GM18858 (cell line): ENCODE results near the gene NUMB.
A peak's percentile ranks its signal among the peaks of the same experiment; 100 is the strongest.

Experiments
- ATAC-seq: cut with Tn5 transposase; IDR thresholded peaks from one replicate; pipeline ENCODE4 v1.9.1; 2021; ENCODE audit not compliant: unreplicated experiment

Gene NUMB

DNA sequence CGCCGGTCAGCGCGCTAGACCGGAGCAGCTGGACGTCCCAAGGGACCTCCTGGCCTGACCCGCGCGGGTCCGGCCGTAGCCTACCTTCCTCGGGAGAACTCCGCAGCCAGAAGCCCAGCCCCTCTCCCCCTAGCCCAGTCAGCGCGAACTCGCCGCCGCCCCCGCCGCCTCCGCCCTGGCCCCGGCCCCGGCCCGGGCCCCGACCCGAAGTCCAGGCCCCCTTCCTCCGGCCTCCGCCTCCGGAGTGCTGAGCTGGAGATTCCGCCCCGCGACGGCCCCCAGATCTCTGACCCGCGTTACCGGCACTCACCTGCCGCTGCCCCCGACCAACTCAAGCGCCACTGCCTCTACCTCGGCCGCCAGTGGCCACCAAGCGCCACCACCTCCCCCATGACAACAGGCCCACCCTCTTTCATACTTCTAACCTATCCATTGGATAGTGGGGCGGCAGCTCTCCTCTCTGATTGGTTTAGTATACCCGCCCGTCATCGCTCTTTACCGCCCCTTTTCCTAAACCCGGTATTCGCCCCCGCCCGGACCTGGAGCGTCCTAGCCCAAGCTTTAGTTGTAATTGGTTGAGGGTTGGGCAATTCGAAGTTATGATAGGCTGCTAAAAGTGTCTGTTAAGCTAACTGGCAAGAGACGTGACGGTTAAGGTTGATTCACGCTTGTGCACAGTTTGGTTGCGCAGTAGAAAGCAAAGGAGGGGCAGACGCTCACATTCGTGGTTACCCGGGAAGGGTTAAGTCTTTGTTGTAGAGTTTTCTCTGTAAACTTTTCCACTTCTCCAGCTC, at the start of gene NUMB:
NUMB (minus strand) TSS at position 364 of the 794 bp plus-strand sequence. CDS start 102,795 bp downstream, outside the sequence.
- ATAC-seq = peak; percentile 82

DNA sequence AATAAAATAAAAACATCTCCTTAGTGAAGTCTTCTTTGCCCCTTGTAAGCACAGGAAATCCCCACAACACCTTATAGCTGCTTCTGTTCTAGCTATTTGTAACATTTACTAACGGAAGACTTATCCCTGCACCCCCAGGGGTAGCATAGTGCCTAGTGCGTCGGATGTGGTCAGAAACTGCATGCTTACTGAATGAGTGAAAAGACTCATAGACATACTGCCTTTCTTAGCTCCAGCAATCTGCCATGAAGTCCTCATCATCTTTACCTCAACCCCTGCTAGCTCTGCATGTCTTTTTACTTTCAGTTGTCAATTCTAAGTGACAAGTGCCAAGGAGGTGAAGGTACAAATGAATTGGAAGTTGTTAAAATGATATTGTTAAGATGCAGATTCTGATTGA, 45.3 kb upstream of the NUMB start:
- no peak for ATAC-seq

- ATAC-seq = no peak
Measured at GRCh38 chr14:73502017-73502619, 43.8 kb upstream of the NUMB start.

DNA sequence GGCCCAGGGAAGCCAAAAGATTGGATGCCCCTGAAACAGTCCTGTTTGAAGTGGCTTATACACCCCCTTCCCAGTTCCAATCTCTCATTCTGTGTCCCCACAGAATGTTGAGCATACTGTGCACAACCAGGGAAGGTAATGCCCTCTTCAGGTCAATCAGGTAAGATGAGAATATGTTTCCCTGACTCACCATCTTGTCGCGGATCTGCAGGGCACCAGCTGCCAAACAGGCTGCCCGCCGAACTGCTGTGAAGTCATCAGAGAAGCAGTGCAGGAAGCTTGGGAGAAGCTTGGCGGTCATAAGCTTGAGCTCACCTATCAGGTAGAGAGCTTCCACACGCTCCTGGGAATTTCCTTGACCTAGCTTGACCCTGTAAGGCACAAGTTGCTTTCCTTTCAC, 42.0 kb upstream of the NUMB start:
- no peak for ATAC-seq

- no peak for ATAC-seq
Measured at GRCh38 chr14:73494593-73494992, 36.2 kb upstream of the NUMB start.

DNA sequence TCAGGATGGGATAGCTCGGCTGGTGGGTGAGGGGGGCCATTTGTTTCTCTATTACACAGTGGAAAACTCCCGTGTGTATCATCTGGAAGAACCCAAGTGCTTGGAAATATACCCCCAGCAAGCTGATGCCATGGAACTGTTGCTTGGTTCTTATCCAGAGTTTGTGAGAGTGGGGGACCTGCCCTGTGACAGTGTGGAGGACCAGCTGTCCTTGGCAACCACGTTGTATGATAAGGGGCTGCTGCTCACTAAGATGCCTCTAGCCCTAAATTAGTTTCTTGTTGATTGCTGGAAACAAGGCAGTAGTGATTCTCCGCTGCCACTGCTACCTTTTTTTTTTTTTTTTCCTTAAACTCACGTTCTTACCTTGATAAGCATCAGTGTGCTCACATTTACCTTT, 34.3 kb upstream of the NUMB start:
- no peak for ATAC-seq

GRCh38 chr14:73492043-73492552, 33.8 kb upstream of the NUMB start:
- ATAC-seq = no peak

GRCh38 chr14:73491256-73492042, 33.1 kb upstream of the NUMB start:
- ATAC-seq = peak; percentile 36

DNA sequence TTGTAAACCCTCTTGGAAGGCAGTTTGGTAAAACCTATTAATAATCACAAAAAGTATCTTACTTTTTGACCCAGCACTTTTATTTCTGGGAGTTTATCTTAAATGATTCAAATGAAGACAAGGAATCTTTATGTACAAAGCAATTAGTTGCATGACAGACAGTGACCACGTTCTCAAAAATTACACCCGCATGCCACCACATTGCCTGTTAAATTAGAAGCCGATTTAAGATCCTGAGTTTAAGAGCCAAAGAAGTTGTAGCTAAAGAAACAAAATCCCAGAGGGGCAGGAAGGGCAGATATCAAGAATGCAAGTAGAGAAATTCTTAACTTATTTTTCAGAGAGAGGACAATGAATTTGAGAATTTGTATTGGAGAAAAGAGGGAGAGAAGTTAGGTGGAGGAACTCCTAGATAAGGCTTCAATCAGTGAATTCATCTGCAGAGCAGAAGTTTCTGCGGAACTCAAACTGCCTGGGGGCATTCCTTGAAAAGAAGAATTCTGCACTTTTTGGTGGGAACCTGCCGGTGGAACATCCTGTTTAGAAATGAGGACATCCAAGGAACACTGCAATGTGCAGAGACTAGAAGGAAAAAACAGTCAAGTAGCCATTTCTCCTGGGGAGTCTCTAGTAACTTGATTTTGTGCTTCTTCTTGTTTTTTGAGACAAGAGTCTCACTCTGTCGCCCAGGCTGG, 31.3 kb upstream of the NUMB start:
- ATAC-seq = no peak

DNA sequence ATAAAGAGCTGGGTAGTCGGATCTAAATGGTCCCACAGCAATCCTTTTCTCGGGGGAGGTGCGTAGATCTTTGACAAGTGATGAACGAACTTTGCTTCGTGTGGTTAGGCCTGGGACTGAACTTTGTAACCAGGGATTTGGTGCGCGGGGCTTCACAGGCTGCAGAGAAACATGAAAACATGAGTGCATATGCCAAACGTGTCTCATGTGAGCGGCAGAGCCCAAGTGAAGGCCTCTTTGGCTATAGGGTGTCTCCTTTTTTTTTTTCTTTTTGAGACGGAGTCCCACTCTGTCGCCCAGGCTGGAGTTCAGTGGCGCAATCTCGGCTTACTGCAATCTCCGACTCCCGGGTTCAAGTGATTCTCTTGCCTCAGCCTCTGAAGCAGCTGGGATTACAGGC, 20.3 kb upstream of the NUMB start:
- no peak for ATAC-seq

GRCh38 chr14:73477618-73478266, 19.4 kb upstream of the NUMB start:
- no peak for ATAC-seq

GRCh38 chr14:73476451-73476931, 18.1 kb upstream of the NUMB start:
- ATAC-seq = no peak

DNA sequence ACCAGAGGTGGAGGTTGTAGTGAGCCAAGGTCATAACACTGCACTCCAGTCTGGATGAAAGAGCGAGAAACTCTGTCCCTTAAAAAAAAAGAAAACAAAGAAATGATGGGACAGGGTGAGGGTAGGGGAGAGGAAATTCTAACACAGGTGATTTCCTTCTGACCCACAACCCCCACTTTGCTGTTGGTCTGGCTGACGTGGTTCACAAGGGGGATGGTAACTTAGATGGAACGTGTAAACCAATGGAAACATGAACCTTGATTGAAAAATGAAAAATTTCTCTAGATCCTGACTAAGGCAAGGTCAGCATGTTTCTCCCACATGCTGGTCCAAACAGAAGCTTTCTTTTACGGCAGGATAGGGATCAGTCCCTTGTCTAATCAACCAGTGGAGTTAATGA, 16.6 kb upstream of the NUMB start:
- ATAC-seq = no peak

DNA sequence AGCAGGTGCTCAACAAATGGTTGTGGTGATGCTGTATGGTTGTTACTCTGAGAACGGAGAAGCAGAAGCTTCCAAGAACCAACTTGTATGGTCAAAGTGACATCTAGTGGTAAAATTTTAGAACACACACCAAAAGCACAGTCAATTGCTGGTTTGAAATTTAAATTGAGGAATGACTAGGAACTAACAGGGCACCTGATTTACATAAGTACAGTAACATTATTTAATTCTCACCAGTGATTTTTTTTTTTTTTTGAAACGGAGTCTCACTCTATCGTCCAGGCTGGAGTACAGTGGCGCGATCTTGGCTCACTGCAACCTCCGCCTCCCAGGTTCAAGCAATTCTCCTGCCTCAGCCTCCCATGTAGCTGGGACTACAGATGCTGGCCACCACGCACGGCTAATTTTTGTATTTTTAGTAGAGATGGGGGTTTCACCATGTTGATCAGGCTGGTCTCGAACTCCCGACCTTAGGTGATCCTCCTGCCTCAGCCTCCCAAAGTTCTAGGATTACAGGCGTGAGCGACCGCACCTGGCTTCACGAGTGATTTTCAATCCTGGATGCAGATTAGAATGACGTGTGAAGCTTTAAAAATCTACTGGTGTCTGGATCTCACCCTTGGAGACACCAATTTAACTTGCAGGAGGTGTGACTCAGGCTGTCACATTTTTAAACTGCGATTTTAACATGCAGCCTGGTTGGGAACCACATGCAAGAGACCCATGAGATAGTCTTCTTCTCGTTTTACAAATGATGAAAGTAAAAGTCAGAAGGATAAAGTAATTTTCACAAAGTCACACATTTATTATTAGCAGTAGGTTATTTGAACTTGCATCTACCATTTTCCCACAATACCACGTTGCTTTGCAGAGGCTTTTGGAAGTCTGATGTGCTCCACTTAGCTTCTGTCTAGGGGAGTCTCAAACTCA, 14.1 kb upstream of the NUMB start:
- ATAC-seq = no peak

GRCh38 chr14:73471582-73472184, 13.3 kb upstream of the NUMB start:
- no peak for ATAC-seq

GRCh38 chr14:73468828-73469375, 10.6 kb upstream of the NUMB start:
- ATAC-seq = no peak

DNA sequence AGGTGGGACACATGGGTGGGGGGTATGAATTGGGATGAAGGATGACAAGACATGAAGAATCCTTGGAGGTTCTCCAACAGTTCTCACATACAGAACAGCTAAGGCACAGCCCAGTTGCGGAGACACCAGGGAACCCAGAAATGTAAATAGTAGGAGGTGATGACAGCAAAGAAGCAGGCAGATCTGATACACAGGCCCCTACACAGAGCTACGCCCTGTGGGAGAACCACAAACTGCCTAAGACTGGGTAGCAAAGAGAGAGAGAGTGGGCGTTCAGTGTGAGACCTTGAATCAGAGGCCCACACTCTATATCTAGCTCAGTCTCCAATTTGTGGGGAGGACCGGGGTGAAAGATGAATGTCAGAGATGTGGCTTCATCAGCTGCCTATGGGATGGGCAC, 9.5 kb upstream of the NUMB start:
- ATAC-seq = no peak

GRCh38 chr14:73467377-73467776, 9.0 kb upstream of the NUMB start:
- no peak for ATAC-seq

DNA sequence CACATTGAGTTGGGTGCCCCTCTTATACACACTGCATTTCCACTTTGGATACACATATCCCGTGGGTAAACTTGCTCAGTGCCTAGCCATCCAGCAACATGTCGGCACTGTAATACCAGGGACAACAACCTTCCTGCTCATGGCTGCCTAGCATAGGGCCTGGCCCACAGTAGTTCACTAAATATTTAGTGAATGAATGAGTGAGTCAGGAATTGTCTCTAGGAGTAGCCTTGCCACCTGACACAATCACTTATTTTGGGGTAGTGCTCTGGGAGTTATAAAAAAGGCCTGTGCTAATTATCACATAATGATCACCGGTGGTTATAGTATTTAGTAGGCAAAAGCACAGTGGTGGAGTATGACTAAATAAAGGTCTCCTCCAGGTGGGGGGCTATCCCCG, 8.5 kb upstream of the NUMB start:
- ATAC-seq = no peak
